ENCODE data around the gene PCCA.

DNA sequence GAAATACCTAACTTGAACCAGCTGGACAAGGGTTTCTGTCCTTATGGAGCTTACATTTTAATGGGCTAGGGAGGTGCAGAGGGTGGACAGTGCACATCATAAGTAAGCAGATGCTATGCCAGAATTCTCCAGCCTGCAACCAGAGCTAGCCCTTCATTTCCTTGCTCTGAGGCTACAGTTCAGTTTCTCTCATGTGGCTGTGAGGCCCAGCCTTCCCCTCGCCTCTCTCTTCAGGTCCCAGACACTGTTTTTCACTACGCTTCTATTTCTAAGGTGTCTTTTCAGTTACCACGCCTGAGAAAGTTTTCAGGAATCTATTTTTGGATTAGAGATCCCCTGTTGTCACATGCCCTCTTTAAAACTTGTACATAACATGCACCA, 141.9 kb downstream of the PCCA start:
- TF ChIP-seq, protein P1, sequence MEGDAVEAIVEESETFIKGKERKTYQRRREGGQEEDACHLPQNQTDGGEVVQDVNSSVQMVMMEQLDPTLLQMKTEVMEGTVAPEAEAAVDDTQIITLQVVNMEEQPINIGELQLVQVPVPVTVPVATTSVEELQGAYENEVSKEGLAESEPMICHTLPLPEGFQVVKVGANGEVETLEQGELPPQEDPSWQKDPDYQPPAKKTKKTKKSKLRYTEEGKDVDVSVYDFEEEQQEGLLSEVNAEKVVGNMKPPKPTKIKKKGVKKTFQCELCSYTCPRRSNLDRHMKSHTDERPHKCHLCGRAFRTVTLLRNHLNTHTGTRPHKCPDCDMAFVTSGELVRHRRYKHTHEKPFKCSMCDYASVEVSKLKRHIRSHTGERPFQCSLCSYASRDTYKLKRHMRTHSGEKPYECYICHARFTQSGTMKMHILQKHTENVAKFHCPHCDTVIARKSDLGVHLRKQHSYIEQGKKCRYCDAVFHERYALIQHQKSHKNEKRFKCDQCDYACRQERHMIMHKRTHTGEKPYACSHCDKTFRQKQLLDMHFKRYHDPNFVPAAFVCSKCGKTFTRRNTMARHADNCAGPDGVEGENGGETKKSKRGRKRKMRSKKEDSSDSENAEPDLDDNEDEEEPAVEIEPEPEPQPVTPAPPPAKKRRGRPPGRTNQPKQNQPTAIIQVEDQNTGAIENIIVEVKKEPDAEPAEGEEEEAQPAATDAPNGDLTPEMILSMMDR (IDR thresholded peaks at IDR 0.05; ENCODE audit: low read depth, low read length), result no peak
- TF ChIP-seq EZH2phosphoT487 (IDR thresholded peaks at IDR 0.05; ENCODE audit: low read depth), result no peak
